Adipocyte (in vitro differentiated cells): ENCODE measurements around the gene HOXD9.

ENCODE experiments used
- DNase-seq: peaks from one replicate; pipeline ENCODE4 v3.0.0-alpha.2; 2015; ENCODE audit warnings: low read depth
- H3K27me3 ChIP-seq: replicated peaks from 2 replicates; pipeline ENCODE4 v1.7.0; 2013; ENCODE audit warnings: mild to moderate bottlenecking, low read length, moderate library complexity; ENCODE audit not compliant: control insufficient read depth, insufficient read depth
- H3K36me3 ChIP-seq: 2 replicates; pipeline ENCODE4 v1.7.0; 2013; ENCODE audit warnings: low read length, mild to moderate bottlenecking, moderate library complexity; ENCODE audit not compliant: control insufficient read depth, insufficient read depth, severe bottlenecking
- H3K4me1 ChIP-seq: 2 replicates; pipeline ENCODE4 v1.7.0; 2013; ENCODE audit warnings: mild to moderate bottlenecking, low read length, moderate library complexity; ENCODE audit not compliant: control insufficient read depth, insufficient read depth
- H3K4me3 ChIP-seq: 2 replicates; pipeline ENCODE4 v1.7.0; 2013; ENCODE audit warnings: mild to moderate bottlenecking, low read length, moderate library complexity
- H3K9ac ChIP-seq: 2 replicates; pipeline ENCODE4 v1.7.0; 2013; ENCODE audit warnings: mild to moderate bottlenecking, low read length, moderate library complexity
- H3K9me3 ChIP-seq: 2 replicates; pipeline ENCODE4 v1.7.0; 2013; ENCODE audit warnings: mild to moderate bottlenecking, low read length, moderate library complexity; ENCODE audit not compliant: control insufficient read depth

The HOXD9 gene

GRCh38 chr2:176124110-176124946 lies 1.8 kb downstream of the HOXD9 start:
- no peaks in the 10 kb centered on the region for H3K36me3 ChIP-seq
- H3K27me3 ChIP-seq = peaks cover 24% of the 10 kb centered on the region
- peak overlapping the region; percentile 25 for H3K9ac ChIP-seq
- peak overlapping the region; percentile 89 for H3K4me3 ChIP-seq
- H3K9me3 ChIP-seq = no peaks in the 10 kb centered on the region
- no peak for DNase-seq
- peaks cover 14% of the 10 kb centered on the region for H3K4me1 ChIP-seq

GRCh38 chr2:176124947-176125771 lies 2.6 kb downstream of the HOXD9 start:
- Histone ChIP-seq H3K4me3 (no peak overlapping the region), H3K27me3 (peaks cover 16% of the 10 kb centered on the region)
- no peak for DNase-seq

GRCh38 chr2:176125772-176126054 lies 3.2 kb downstream of the HOXD9 start:
- peaks cover 14% of the 10 kb centered on the region for H3K4me1 ChIP-seq
- H3K27me3 ChIP-seq = peaks cover 11% of the 10 kb centered on the region
- H3K9ac ChIP-seq = no peak overlapping the region
- H3K4me3 ChIP-seq = no peak overlapping the region
- no peak for DNase-seq
- no peaks in the 10 kb centered on the region for H3K36me3 ChIP-seq
- H3K9me3 ChIP-seq = no peaks in the 10 kb centered on the region

More at GRCh38 chr2:176124947-176125771, 2.6 kb downstream of the HOXD9 start:
- Histone ChIP-seq H3K4me1 (peaks cover 14% of the 10 kb centered on the region), H3K9me3 (no peaks in the 10 kb centered on the region), H3K36me3 (no peaks in the 10 kb centered on the region), H3K9ac (no peak overlapping the region)

- H3K9ac ChIP-seq = peak overlapping the region; percentile 92
- DNase-seq = peak; percentile 89
- no peaks in the 10 kb centered on the region for H3K36me3 ChIP-seq
- H3K4me3 ChIP-seq = peak overlapping the region; percentile 84
- H3K27me3 ChIP-seq = no peaks in the 10 kb centered on the region
- peaks cover 14% of the 10 kb centered on the region for H3K4me1 ChIP-seq
- no peaks in the 10 kb centered on the region for H3K9me3 ChIP-seq
Measured at GRCh38 chr2:176126929-176127773, 4.6 kb downstream of the HOXD9 start.

- H3K36me3 ChIP-seq = no peaks in the 10 kb centered on the region
- no peaks in the 10 kb centered on the region for H3K9me3 ChIP-seq
- no peak for DNase-seq
- peak overlapping the region; percentile 92 for H3K9ac ChIP-seq
- H3K4me1 ChIP-seq = peaks cover 14% of the 10 kb centered on the region
- no peaks in the 10 kb centered on the region for H3K27me3 ChIP-seq
- peak overlapping the region; percentile 84 for H3K4me3 ChIP-seq
Measured at GRCh38 chr2:176127774-176128072, 5.2 kb downstream of the HOXD9 start.

- Histone ChIP-seq H3K27me3 (no peaks in the 10 kb centered on the region), H3K4me3 (peak overlapping the region; percentile 84), H3K36me3 (no peaks in the 10 kb centered on the region), H3K9me3 (no peaks in the 10 kb centered on the region), H3K9ac (peak overlapping the region; percentile 92), H3K4me1 (peaks cover 20% of the 10 kb centered on the region)
- DNase-seq = no peak
Measured at GRCh38 chr2:176128172-176128981, 5.9 kb downstream of the HOXD9 start.

- peak within 1 kb of the TSS; percentile 91 for H3K4me3 ChIP-seq
- DNase-seq = peak; percentile 34
- H3K4me1 ChIP-seq = peaks cover 23% of the 10 kb centered on the region
- no peaks in the 10 kb centered on the region for H3K36me3 ChIP-seq
- no peaks in the 10 kb centered on the region for H3K9me3 ChIP-seq
- H3K27me3 ChIP-seq = no peaks in the 10 kb centered on the region
- H3K9ac ChIP-seq = peak within 1 kb of the TSS; percentile 92
Measured at GRCh38 chr2:176128982-176129796, 6.7 kb downstream of the HOXD9 start, which contains the start of gene HOXD8. Gene HOXD8 (plus strand): TSS chr2:176129705. CDS start chr2:176130367, 662 bp downstream.

GRCh38 chr2:176129813-176130146 lies 7.3 kb downstream of the HOXD9 start:
- peak overlapping the region; percentile 92 for H3K9ac ChIP-seq
- DNase-seq = no peak
- peaks cover 24% of the 10 kb centered on the region for H3K4me1 ChIP-seq
- H3K4me3 ChIP-seq = peak overlapping the region; percentile 91
- H3K27me3 ChIP-seq = no peaks in the 10 kb centered on the region
- H3K36me3 ChIP-seq = no peaks in the 10 kb centered on the region
- no peaks in the 10 kb centered on the region for H3K9me3 ChIP-seq

- Histone ChIP-seq H3K36me3 (no peaks in the 10 kb centered on the region), H3K4me1 (peaks cover 30% of the 10 kb centered on the region), H3K27me3 (no peaks in the 10 kb centered on the region), H3K9ac (peak overlapping the region; percentile 92), H3K9me3 (no peaks in the 10 kb centered on the region), H3K4me3 (peak overlapping the region; percentile 91)
- DNase-seq = peak; percentile 45
Measured at GRCh38 chr2:176130147-176130956, 7.8 kb downstream of the HOXD9 start.
